Suprapubic skin (tissue), 4 donors: ENCODE data around the gene OOEP. TPM values are rescaled to one million over a fixed set of nuclear protein-coding genes. Genes with fewer than 3 reads are reported as not detected.
A peak's percentile ranks its signal among the peaks of the same experiment; 100 is the strongest.
"Not testable (repeated sequence)": the region's sequence is repeated elsewhere in the genome, so short reads cannot be mapped to it uniquely, and the experiment has no call there.

Source experiments
- DNase-seq, 2 donors: peaks; one replicate each; pipeline ENCODE4 v3.0.0-alpha.2; 2019; ENCODE audit warnings: low spot score in 2 of 2
- H3K27ac ChIP-seq: fragments of 200-600 bp; sonication (generic); one replicate; pipeline ENCODE4 v1.5.1; 2019
- H3K27me3 ChIP-seq: fragments of 200-600 bp; sonication (generic); one replicate; pipeline ENCODE4 v1.5.1; 2019
- H3K36me3 ChIP-seq: fragments of 200-600 bp; sonication (generic); one replicate; pipeline ENCODE4 v1.5.1; 2019
- H3K4me1 ChIP-seq: fragments of 200-600 bp; sonication (generic); one replicate; pipeline ENCODE4 v1.5.1; 2019
- H3K4me3 ChIP-seq: fragments of 200-600 bp; sonication (generic); one replicate; pipeline ENCODE4 v1.5.1; 2019; ENCODE audit warnings: mild to moderate bottlenecking
- H3K9me3 ChIP-seq: fragments of 200-600 bp; sonication (generic); one replicate; pipeline ENCODE4 v1.5.1; 2019
- CTCF ChIP-seq, 2 donors: fragments of 200-600 bp in 1 of 2; fragments of 450-650 bp in 1 of 2; sonication (generic) in 1 of 2; IDR thresholded peaks; one replicate each; pipeline ENCODE4 v1.5.1; 2016 to 2019; ENCODE audit warnings: antibody characterized with exemption in 2 of 2, mild to moderate bottlenecking in 1 of 2, moderate library complexity in 1 of 2
- EP300 ChIP-seq: sonication (generic); formaldehyde crosslinking; IDR thresholded peaks from one replicate; pipeline ENCODE4 v1.6.1; 2017; ENCODE audit warnings: antibody characterized with exemption
- POLR2A ChIP-seq, 2 donors: fragments of 450-650 bp; IDR thresholded peaks; one replicate each; pipeline ENCODE4 v1.6.1; 2017; ENCODE audit warnings: antibody characterized with exemption in 2 of 2, mild to moderate bottlenecking in 2 of 2, moderate library complexity in 2 of 2
- POLR2AphosphoS5 ChIP-seq, 3 donors: sonication (generic); formaldehyde crosslinking; IDR thresholded peaks; one replicate each; pipeline ENCODE4 v1.6.1; 2017; ENCODE audit warnings: antibody characterized with exemption in 3 of 3
- WGBS: methylation state at CpG from one replicate; pipeline ENCODE4 v1.1.5; 2018; 5-methylcytosine and 5-hydroxymethylcytosine counted together
- total RNA-seq, 4 donors: library from RNA; depleted of rRNA; stranded (reverse); fragments of >200 nt; gene quantifications; one replicate each; pipeline ENCODE4 v1.1.0, GENCODE V29; 2016

The OOEP gene
- total RNA-seq, 4 donors from 2014 or later: 0.87 TPM; not detected in 3

- TF ChIP-seq EP300 (no peak), POLR2A (IDR thresholded peaks at IDR 0.05) (no peak), CTCF (IDR thresholded peaks at IDR 0.05) (no peak), POLR2AphosphoS5 (IDR thresholded peaks at IDR 0.05) (no peak)
- 90% methylated on average over 10 of the region's 10 CpGs for WGBS
- no peak for DNase-seq
- H3K4me3 ChIP-seq: no peak overlapping the region
- no peaks in the 10 kb centered on the region for H3K9me3 ChIP-seq
- H3K4me1 ChIP-seq: peaks cover 5% of the 10 kb centered on the region
- no peaks in the 10 kb centered on the region for H3K27me3 ChIP-seq
- no peak overlapping the region for H3K27ac ChIP-seq
- H3K36me3 ChIP-seq: no peaks in the 10 kb centered on the region
Measured at GRCh38 chr6:73389854-73390253, 20.2 kb upstream of the OOEP start.

GRCh38 chr6:73388800-73389512 is 19.3 kb upstream of the OOEP start:
- Histone ChIP-seq H3K4me3 (peak overlapping the region; percentile 54), H3K9me3 (no peaks in the 10 kb centered on the region), H3K27ac (no peak overlapping the region), H3K27me3 (no peaks in the 10 kb centered on the region), H3K36me3 (no peaks in the 10 kb centered on the region), H3K4me1 (peaks cover 5% of the 10 kb centered on the region)
- WGBS: 4% methylated on average over 16 of the region's 38 CpGs
- TF ChIP-seq EP300 (no peak), CTCF (IDR thresholded peaks at IDR 0.05) (peak in 1 of 2 donors; percentile 51)
- no peak for DNase-seq

- Histone ChIP-seq H3K4me3 (peak overlapping the region; percentile 54), H3K27ac (no peak overlapping the region), H3K4me1 (peaks cover 5% of the 10 kb centered on the region), H3K36me3 (no peaks in the 10 kb centered on the region), H3K9me3 (no peaks in the 10 kb centered on the region), H3K27me3 (no peaks in the 10 kb centered on the region)
- no peak for DNase-seq
- 36% methylated on average over 4 of the region's 4 CpGs for WGBS
- TF ChIP-seq POLR2AphosphoS5 (IDR thresholded peaks at IDR 0.05) (no peak), EP300 (no peak), CTCF (IDR thresholded peaks at IDR 0.05) (no peak), POLR2A (IDR thresholded peaks at IDR 0.05) (no peak)
Measured at GRCh38 chr6:73388433-73388799, 18.7 kb upstream of the OOEP start.

GRCh38 chr6:73382462-73383113 is 12.9 kb upstream of the OOEP start:
- WGBS: 84% methylated on average over 6 of the region's 6 CpGs
- TF ChIP-seq POLR2AphosphoS5 (IDR thresholded peaks at IDR 0.05): no peak
- no peak for TF ChIP-seq CTCF (IDR thresholded peaks at IDR 0.05)
- TF ChIP-seq EP300: no peak
- TF ChIP-seq POLR2A (IDR thresholded peaks at IDR 0.05): no peak
- H3K36me3 ChIP-seq: no peaks in the 10 kb centered on the region
- no peak for DNase-seq
- H3K27me3 ChIP-seq: no peaks in the 10 kb centered on the region
- H3K4me1 ChIP-seq: no peaks in the 10 kb centered on the region
- no peak overlapping the region for H3K4me3 ChIP-seq
- H3K9me3 ChIP-seq: no peaks in the 10 kb centered on the region
- no peak overlapping the region for H3K27ac ChIP-seq

- H3K27me3 ChIP-seq, H3K27ac ChIP-seq, H3K4me1 ChIP-seq, H3K9me3 ChIP-seq, DNase-seq, H3K4me3 ChIP-seq, H3K36me3 ChIP-seq: not testable (repeated sequence)
- 93% methylated on average over 10 of the region's 10 CpGs for WGBS
Measured at GRCh38 chr6:73381531-73381930, 11.8 kb upstream of the OOEP start.
